Trophoblast cell (in vitro differentiated cells and primary cell): Measurements from ENCODE around the gene PIAS1.

Source experiments
- DNase-seq, 2 donors: peaks; one replicate each; pipeline ENCODE4 v3.0.0-alpha.2; 2016
- H2AFZ ChIP-seq: 2 replicates; pipeline ENCODE4 v1.6.1; 2013; ENCODE audit warnings: low read length, moderate library complexity, mild to moderate bottlenecking; ENCODE audit not compliant: insufficient read depth, poor library complexity
- H2AK5ac ChIP-seq: 2 replicates; pipeline ENCODE4 v1.6.1; 2013; ENCODE audit warnings: mild to moderate bottlenecking, low read length
- H2BK120ac ChIP-seq: 2 replicates; pipeline ENCODE4 v1.6.1; 2013; ENCODE audit warnings: low read length, mild to moderate bottlenecking, moderate library complexity; ENCODE audit not compliant: insufficient read depth, poor library complexity
- H2BK12ac ChIP-seq: 2 replicates; pipeline ENCODE4 v1.6.1; 2013; ENCODE audit warnings: mild to moderate bottlenecking, low read length, moderate library complexity
- H2BK5ac ChIP-seq: 2 replicates; pipeline ENCODE4 v1.6.1; 2013; ENCODE audit warnings: low read length, low read depth, moderate library complexity, mild to moderate bottlenecking; ENCODE audit not compliant: poor library complexity
- H3K14ac ChIP-seq: 2 replicates; pipeline ENCODE4 v1.6.1; 2013; ENCODE audit warnings: mild to moderate bottlenecking, low read length
- H3K18ac ChIP-seq: 2 replicates; pipeline ENCODE4 v1.6.1; 2013; ENCODE audit warnings: mild to moderate bottlenecking, low read length
- H3K23ac ChIP-seq: 2 replicates; pipeline ENCODE4 v1.6.1; 2013; ENCODE audit warnings: low read length
- H3K27ac ChIP-seq: 2 replicates; pipeline ENCODE4 v1.5.1; 2013; ENCODE audit warnings: low read depth, mild to moderate bottlenecking, inconsistent platforms, low read length, moderate library complexity
- H3K27me3 ChIP-seq: 2 replicates; pipeline ENCODE4 v1.6.1; 2013; ENCODE audit warnings: inconsistent platforms, mild to moderate bottlenecking, low read length, moderate library complexity; ENCODE audit not compliant: insufficient read depth
- H3K36me3 ChIP-seq, 2 experiments: 1 replicate in 1 of 2; 2 replicates in 1 of 2; pipeline ENCODE4 v1.6.1; 2013; ENCODE audit warnings: low read length in 2 of 2, mild to moderate bottlenecking in 2 of 2, moderate library complexity in 1 of 2; ENCODE audit not compliant: insufficient read depth in 2 of 2, control insufficient read depth in 1 of 2
- H3K4ac ChIP-seq: 2 replicates; pipeline ENCODE4 v1.6.1; 2013; ENCODE audit warnings: low read depth, mild to moderate bottlenecking, low read length, moderate library complexity
- H3K4me1 ChIP-seq, 2 experiments: 1 replicate in 1 of 2; 2 replicates in 1 of 2; pipeline ENCODE4 v1.6.1; 2013; ENCODE audit warnings: low read length in 2 of 2, mild to moderate bottlenecking in 2 of 2, moderate library complexity in 1 of 2; ENCODE audit not compliant: insufficient read depth in 2 of 2, control insufficient read depth in 1 of 2
- H3K4me2 ChIP-seq: 2 replicates; pipeline ENCODE4 v1.6.1; 2013; ENCODE audit warnings: inconsistent platforms, mild to moderate bottlenecking, low read length, moderate library complexity
- H3K4me3 ChIP-seq: 2 replicates; pipeline ENCODE4 v1.5.1; 2013; ENCODE audit warnings: mild to moderate bottlenecking, low read depth, low read length, inconsistent platforms
- H3K79me1 ChIP-seq: one replicate; pipeline ENCODE4 v1.6.1; 2013; ENCODE audit warnings: low read length
- H3K79me2 ChIP-seq: 2 replicates; pipeline ENCODE4 v1.6.1; 2013; ENCODE audit warnings: low read length, mild to moderate bottlenecking; ENCODE audit not compliant: control insufficient read depth, insufficient read depth, poor library complexity
- H3K9ac ChIP-seq: 2 replicates; pipeline ENCODE4 v1.6.1; 2013; ENCODE audit warnings: mild to moderate bottlenecking, low read length
- H3K9me3 ChIP-seq: 2 replicates; pipeline ENCODE4 v1.6.1; 2013; ENCODE audit warnings: low read depth, mild to moderate bottlenecking, control low read depth, inconsistent platforms, low read length; ENCODE audit not compliant: insufficient read depth
- H4K12ac ChIP-seq: 2 replicates; pipeline ENCODE4 v1.6.1; 2013; ENCODE audit warnings: low read depth, mild to moderate bottlenecking, low read length, moderate library complexity
- H4K8ac ChIP-seq: 2 replicates; pipeline ENCODE4 v1.6.1; 2013; ENCODE audit warnings: low read depth, mild to moderate bottlenecking, low read length, moderate library complexity
- H4K91ac ChIP-seq: one replicate; pipeline ENCODE4 v1.6.1; 2013; ENCODE audit warnings: low read depth, mild to moderate bottlenecking, low read length, moderate library complexity
- WGBS: extraction: QIAGEN DNeasy Blood & Tissue Kit; methylation state at CpG from one replicate; pipeline ENCODE4 v1.1.7; 2013; ENCODE audit warnings: missing lambda C conversion rate; ENCODE audit not compliant: insufficient read length, insufficient coverage; ENCODE audit errors: extremely low coverage; 5-methylcytosine and 5-hydroxymethylcytosine counted together

Gene PIAS1

GRCh38 chr15:68025835-68026424, 28.2 kb upstream of the PIAS1 start:
- H3K79me1 ChIP-seq: peaks cover 2% of the 10 kb centered on the region
- no peaks in the 10 kb centered on the region for H3K36me3 ChIP-seq
- no peak overlapping the region for H2AFZ ChIP-seq
- H3K4ac ChIP-seq: no peak overlapping the region
- H3K23ac ChIP-seq: no peak overlapping the region
- no peak overlapping the region for H4K8ac ChIP-seq
- peaks cover 4% of the 10 kb centered on the region for H3K9me3 ChIP-seq
- DNase-seq: peak; percentile 72 to 95
- no peak overlapping the region for H3K4me2 ChIP-seq
- WGBS: no CpG with 5 or more reads among the region's 6 CpGs
- no peak overlapping the region for H2BK5ac ChIP-seq
- no peak overlapping the region for H4K91ac ChIP-seq
- H3K27ac ChIP-seq: no peak overlapping the region
- H2BK12ac ChIP-seq: no peak overlapping the region
- H2BK120ac ChIP-seq: no peak overlapping the region
- H3K27me3 ChIP-seq: no peaks in the 10 kb centered on the region
- no peak overlapping the region for H3K9ac ChIP-seq
- H3K79me2 ChIP-seq: no peaks in the 10 kb centered on the region
- H3K4me3 ChIP-seq: no peak overlapping the region
- no peak overlapping the region for H3K18ac ChIP-seq
- H4K12ac ChIP-seq: no peak overlapping the region
- H3K14ac ChIP-seq: no peak overlapping the region
- H2AK5ac ChIP-seq: no peak overlapping the region
- H3K4me1 ChIP-seq: peaks cover 4 to 6% of the 10 kb centered on the region in 2 experiments

DNA sequence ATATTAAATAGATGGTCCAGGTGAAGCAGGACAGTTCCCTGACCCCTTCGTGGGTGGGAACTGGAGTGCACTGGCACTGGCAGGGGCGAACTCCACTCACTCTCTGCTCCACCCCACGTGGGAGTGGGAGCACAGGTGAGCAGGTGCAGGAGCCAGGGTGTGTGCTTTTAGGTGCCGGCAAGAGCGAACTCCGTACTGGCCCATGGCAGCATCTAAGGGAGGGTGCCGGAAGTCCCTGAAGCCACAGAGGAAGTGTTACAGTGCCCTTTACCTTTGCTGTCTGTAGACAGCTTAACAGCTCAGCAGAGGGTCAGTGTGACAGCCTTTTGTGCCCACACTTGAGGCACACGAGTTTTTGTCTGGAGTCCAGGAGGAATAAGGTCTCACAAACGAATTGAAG, 26.7 kb upstream of the PIAS1 start:
- no peak overlapping the region for H4K91ac ChIP-seq
- WGBS: no CpG with 5 or more reads among the region's 9 CpGs
- no peaks in the 10 kb centered on the region for H3K36me3 ChIP-seq
- no peak overlapping the region for H3K4ac ChIP-seq
- H4K12ac ChIP-seq: no peak overlapping the region
- no peak overlapping the region for H2BK120ac ChIP-seq
- no peak overlapping the region for H2AFZ ChIP-seq
- DNase-seq: no peak
- H3K4me3 ChIP-seq: peak overlapping the region; percentile 37
- H2AK5ac ChIP-seq: no peak overlapping the region
- no peak overlapping the region for H2BK12ac ChIP-seq
- H3K14ac ChIP-seq: no peak overlapping the region
- no peaks in the 10 kb centered on the region for H3K27me3 ChIP-seq
- no peak overlapping the region for H3K18ac ChIP-seq
- peaks cover 2% of the 10 kb centered on the region for H3K79me1 ChIP-seq
- no peak overlapping the region for H3K9ac ChIP-seq
- H3K9me3 ChIP-seq: peaks cover 4% of the 10 kb centered on the region
- no peak overlapping the region for H3K4me2 ChIP-seq
- no peaks in the 10 kb centered on the region for H3K79me2 ChIP-seq
- H3K27ac ChIP-seq: no peak overlapping the region
- no peak overlapping the region for H3K23ac ChIP-seq
- H3K4me1 ChIP-seq: peaks cover under 1 to 6% of the 10 kb centered on the region in 2 experiments
- H2BK5ac ChIP-seq: no peak overlapping the region
- no peak overlapping the region for H4K8ac ChIP-seq

GRCh38 chr15:68028137-68028887, 25.8 kb upstream of the PIAS1 start:
- H3K9ac ChIP-seq: no peak overlapping the region
- H3K79me2 ChIP-seq: no peaks in the 10 kb centered on the region
- peak; percentile 91 to 96 for DNase-seq
- H4K8ac ChIP-seq: no peak overlapping the region
- H2AFZ ChIP-seq: no peak overlapping the region
- H3K4me1 ChIP-seq: peaks cover 0 to 6% of the 10 kb centered on the region in 2 experiments
- no peak overlapping the region for H2BK120ac ChIP-seq
- no peak overlapping the region for H3K4me2 ChIP-seq
- H3K36me3 ChIP-seq: no peaks in the 10 kb centered on the region
- H3K4me3 ChIP-seq: no peak overlapping the region
- no peak overlapping the region for H3K4ac ChIP-seq
- no peak overlapping the region for H3K23ac ChIP-seq
- H2BK5ac ChIP-seq: no peak overlapping the region
- H3K18ac ChIP-seq: no peak overlapping the region
- H2BK12ac ChIP-seq: no peak overlapping the region
- H3K27me3 ChIP-seq: no peaks in the 10 kb centered on the region
- H3K9me3 ChIP-seq: peaks cover 4% of the 10 kb centered on the region
- H4K12ac ChIP-seq: no peak overlapping the region
- no peak overlapping the region for H2AK5ac ChIP-seq
- H3K79me1 ChIP-seq: peaks cover 2% of the 10 kb centered on the region
- WGBS: no CpG with 5 or more reads among the region's 7 CpGs
- H3K14ac ChIP-seq: no peak overlapping the region
- H4K91ac ChIP-seq: no peak overlapping the region
- H3K27ac ChIP-seq: no peak overlapping the region

GRCh38 chr15:68028888-68029207, 25.3 kb upstream of the PIAS1 start:
- H2AFZ ChIP-seq: no peak overlapping the region
- H2BK5ac ChIP-seq: no peak overlapping the region
- H3K18ac ChIP-seq: no peak overlapping the region
- no peak overlapping the region for H3K14ac ChIP-seq
- H3K79me2 ChIP-seq: no peaks in the 10 kb centered on the region
- peaks cover 0 to 5% of the 10 kb centered on the region in 2 experiments for H3K4me1 ChIP-seq
- DNase-seq: peak; percentile 54 to 89
- H2BK12ac ChIP-seq: no peak overlapping the region
- no peaks in the 10 kb centered on the region for H3K79me1 ChIP-seq
- no peak overlapping the region for H2BK120ac ChIP-seq
- H4K8ac ChIP-seq: no peak overlapping the region
- no peak overlapping the region for H4K91ac ChIP-seq
- H3K23ac ChIP-seq: no peak overlapping the region
- H3K4ac ChIP-seq: no peak overlapping the region
- H3K4me3 ChIP-seq: no peak overlapping the region
- no peak overlapping the region for H3K4me2 ChIP-seq
- H3K36me3 ChIP-seq: no peaks in the 10 kb centered on the region
- H3K9me3 ChIP-seq: peaks cover 4% of the 10 kb centered on the region
- no CpG with 5 or more reads among the region's 5 CpGs for WGBS
- no peaks in the 10 kb centered on the region for H3K27me3 ChIP-seq
- H4K12ac ChIP-seq: no peak overlapping the region
- no peak overlapping the region for H3K27ac ChIP-seq
- H3K9ac ChIP-seq: no peak overlapping the region
- H2AK5ac ChIP-seq: no peak overlapping the region
